DMS53 treated with DMSO at 0.1 percent for 48 hours (cell line): Measurements from ENCODE around the gene KASH5.

Experiments
- DNase-seq: peaks from one replicate; lab custom pipeline; 2025; ENCODE audit not compliant: unreplicated experiment; lab: John Stamatoyannopoulos, UW

Gene KASH5

DNA sequence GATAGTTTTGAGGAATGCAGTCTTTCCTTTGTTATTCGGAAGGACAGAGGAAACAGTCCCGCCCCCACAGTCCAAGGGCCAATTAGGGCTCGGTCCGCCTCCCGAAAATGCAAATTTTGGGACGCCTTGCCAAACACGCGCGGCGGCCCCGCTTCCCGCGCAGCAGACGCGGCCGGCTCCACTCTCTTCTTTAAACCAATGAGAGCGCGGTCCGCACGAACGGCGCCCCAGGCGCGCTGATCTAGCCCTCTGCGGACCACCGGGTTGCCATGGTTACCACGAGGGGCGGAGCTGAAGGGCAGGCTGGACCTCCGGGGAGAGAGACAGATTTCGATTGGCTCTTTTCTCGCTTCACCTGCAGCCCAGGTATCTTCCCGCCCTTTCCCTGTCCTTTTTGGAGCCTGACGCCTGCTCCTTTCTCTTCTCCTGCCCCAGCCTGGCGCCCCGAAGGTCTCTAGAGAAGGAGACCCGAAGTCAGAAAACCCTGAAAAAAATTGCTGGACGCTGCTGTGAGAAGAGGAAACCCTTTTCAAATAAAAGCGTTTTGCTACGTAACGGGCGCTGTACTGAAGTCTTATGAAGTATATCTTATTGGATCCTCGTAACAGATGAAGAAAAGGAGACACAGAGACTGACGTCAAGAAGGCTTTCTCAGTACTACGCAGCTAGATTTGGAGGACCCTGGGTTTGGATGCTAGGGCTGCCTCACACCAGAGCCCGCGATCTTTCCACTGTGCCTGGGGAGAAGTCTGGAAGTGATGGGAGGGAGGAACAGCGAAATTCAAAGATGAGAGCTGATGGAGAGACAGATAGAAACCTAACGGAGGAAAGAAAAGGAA lies 33.2 kb downstream of the KASH5 start:
- DNase-seq, result no peak

DNA sequence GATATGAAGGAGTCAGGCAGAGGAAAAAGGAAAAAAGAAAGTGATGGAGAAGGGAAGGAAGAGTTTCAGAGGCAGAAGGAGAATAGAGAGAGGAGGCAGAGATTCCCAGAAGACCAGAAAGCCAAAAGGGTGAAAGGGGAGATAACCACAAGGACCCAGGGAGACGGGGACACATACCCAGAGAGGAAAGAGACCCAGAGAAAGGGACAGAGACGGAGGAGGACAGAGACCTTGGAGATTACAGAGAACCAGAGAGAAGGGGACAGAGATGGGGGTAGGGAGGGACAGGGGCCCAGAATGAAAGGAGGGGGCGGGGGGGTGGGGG lies 33.8 kb downstream of the KASH5 start:
- no peak for DNase-seq

DNA sequence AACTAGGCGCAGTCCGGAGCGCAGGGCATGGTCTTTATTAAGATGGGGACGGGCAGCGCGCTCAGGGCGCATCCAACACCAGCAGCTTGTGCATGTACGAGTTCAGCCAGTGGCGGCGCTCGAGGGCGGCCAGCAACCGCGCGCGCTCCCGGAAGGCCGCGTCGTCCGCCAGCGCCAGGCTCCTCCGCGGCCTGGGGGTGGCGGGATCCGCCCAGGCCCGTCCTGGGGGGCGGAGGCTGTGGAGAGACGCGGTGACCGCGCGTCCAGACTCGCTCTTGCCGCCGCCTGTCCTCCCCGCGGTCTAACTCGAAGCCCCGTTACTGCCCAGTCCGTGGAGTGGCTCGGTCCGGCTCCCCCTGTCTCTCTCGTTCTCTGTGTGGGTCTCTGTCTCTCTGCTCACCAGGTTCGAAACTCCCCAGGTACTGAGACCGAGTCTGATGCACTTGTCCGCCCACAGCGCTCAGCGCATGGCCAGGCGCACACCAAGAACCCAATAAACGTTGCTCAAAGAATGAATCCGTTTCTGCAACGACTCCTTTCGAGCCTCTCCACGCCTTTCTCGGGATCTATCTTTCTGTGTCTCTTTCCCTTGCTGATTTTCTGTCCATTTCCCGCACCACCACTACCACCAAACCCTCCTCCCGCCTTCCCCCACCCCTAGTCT lies 34.5 kb downstream of the KASH5 start:
- DNase-seq, result no peak

DNA sequence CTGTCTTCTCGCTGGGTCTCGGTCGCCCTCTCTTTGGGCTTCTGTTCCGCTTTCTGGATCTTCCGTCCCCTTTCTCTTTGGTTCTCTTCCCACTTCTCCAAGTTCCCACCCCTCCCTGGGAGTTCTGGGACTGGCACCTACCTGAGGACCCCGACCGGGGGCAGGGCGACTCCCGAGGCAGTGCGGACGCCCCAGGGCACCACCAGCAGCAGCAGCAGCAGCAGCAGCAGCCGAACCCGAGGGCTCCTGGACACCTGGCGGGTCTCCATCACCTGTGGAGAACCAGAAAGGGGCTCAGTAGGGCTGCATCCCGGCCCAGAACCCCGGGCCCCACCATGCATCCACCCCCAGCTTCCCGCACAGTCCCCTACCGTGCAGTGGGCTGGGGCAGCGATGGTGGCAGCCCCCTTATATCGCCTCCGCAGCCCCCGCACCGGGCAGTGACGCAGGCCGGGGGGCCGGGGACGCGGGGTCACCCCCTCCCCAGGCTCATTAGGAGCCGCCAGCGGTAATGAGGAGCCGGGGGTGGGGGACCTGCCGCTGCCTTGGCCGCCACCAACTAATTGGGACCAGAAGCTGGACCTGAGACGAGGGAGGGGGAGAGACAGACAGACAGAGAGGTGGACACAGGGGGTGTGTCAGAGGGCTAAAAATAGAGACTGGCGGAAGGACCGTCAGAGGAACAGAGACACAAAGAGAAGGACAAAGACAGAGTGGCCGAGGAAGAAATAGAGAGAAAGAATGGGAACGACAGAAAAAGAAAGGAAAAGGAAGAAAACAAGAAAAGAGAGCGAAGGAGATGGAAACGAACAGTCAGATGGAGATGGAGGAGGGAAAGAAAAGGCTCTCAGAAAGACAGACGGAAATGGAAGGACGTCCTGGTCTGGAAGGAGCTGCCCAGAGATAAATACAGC lies 35.3 kb downstream of the KASH5 start, which contains the start of gene PTH2:
Gene PTH2 (minus strand): TSS at position 371 of the 914 bp plus-strand sequence. CDS start 102 bp downstream, at position 269.
- no peak for DNase-seq

DNA sequence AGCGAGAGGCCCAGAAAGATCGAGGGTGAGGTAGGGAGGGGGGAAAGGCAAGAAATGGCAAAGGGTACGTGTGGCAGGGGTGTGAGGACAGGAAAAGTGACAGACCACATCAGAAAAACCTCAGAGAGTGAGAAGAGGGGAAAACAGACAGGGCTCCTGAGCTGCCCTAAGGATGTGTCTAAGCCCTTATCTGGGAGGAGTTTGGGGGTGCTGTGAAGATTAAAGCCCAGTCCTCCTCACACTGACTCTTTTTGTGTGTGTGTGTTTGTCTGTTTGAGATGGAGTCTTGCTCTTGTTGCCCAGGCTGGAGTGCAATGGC lies 35.9 kb downstream of the KASH5 start:
- DNase-seq, result no peak

DNA sequence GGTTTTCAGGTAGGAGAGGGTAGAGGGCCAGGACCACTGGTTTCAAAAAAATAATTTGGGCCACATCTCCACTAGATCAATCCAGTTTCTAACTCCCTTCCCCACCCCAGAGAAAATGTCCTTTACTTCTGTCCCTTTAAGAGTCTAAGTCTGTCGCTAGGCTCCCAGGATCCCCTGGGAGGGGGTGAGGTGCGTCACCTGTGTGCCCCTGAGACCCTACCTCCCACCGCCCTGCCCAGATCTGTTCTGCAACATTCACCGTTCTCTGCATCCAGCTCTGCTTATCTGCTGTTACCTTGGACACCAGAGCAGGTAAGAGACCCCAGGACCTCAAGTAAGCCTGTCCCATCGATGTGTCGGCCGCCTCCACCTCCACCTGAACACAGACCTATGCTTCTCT lies 37.1 kb downstream of the KASH5 start, which contains the start of gene GFY:
Gene GFY (plus strand): TSS at position 211 of the 400 bp plus-strand sequence. CDS start 1,043 bp downstream, outside the sequence.
- DNase-seq, result no peak

DNA sequence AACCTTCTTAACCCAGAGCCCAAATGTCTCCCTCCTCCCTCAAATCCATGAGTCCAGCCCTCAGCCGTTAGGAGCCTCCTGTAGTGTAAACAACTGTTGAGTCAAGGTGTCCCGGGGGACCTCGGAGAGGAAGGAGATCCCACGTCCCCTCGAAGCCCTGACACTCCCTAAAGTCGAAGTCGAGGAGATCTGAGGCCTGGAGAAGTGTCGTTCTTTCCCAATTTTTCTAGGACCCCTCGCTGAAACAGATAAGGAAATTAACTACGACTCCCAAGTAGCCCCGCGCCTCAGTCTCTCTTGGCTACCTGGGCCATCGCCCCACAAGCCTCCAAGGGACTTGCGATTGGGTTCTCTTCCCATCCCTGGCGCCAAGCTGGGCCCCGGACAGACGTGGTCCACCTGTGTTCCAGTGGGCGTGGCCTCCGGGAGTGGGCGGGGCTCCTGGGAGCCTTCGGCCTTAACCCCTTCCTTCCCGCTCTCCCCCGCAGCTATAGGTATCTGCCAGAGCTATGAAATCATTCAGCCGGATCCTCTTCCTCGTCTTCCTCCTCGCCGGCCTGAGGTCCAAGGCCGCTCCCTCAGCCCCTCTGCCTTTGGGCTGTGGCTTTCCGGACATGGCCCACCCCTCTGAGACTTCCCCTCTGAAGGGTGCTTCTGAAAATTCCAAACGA lies 38.0 kb downstream of the KASH5 start:
- no peak for DNase-seq

DNA sequence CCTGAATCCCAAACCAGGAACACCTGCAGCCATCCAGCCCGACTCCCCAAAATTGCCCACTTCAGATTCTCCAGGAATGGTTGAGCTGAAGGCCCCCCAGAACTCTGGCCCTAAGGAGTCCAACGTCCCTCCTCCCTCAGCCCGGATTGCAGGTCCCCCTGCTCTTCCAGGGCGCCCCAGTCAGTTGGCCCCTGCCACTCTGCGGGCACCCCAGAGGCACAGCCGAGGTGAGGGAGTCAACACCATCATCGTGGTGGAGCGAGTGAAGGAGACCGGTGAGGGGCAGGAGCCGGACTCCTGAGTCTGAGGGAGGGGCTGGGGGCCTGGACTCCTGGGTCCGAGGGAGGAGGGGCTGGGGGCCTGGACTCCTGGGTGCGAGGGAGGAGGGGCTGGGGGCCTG lies 39.3 kb downstream of the KASH5 start:
- no peak for DNase-seq

DNA sequence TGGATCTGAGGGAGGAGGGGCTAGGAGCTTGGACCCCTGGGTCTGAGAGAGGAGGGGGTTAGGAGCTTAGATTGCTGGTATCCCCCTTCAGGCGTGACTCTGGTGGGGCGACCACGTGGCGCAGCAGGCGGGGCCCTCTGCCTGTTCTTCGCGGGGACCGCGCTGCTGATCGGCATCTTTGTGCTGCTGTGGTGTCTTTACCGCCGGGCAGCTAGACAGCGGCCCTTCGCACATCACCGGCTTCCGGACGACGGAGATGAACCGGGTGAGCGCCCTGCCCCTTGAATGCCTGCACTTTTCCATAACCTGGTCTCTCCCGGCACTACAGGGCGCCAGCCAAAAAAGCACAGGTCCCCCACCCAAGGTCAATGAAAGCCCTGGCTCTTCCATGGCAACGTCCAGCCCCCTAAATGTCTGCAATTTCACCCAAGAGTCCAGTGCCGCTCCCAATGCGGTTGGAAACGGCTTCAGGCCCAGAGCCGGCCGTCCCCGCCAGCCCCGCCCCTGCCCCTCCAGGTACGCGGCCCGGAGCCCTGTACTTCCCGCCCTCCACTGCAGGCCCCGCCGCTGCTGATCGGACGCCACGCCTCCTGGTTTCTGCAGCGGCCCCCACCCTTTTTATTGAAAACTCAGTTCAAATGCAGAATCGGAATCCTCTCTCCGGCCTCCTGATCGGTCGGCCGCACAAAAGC lies 40.0 kb downstream of the KASH5 start:
- DNase-seq, result no peak

DNA sequence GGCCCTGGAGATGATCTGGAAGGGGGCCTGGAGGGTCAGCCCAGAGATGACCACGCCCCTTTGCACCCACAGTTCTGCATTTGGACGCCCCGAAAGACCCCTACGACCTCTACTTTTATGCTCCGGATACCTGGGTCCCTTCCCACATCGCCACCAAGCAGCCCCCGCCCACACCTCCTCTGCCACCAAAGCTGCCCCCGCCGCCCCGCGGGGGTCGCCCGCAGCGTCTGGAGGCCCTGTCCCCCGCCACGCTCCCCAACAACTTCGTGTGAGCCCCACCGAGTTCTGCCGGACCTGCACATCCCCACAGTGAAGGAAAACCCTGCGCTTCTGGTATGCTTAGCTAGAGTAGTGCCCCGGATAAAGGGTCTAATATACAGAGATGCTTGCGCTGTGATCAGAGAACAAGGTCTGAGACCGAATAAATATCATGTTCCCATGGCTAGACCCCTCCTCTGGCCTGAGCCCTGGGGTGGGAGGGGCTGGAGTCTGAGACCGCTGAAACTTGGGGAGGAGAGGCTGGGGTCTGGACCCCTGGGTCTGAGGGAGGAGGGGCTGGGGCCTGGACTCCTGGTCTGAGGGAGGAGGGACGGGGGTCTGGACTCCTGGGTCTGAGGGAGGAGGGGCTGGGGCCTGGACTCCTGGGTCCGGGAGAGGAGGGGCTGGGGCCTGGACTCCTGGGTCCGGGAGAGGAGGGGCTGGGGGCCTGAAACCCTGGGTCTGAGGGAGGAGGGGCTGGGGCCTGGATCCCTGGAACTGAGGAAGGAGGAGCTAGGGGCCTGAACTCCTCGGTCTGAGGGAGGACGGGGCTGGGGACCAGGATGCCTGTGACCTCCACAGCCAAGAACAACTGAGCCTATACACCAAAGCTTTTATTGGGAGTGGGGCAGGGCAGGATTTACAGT lies 40.8 kb downstream of the KASH5 start:
- no peak for DNase-seq

DNA sequence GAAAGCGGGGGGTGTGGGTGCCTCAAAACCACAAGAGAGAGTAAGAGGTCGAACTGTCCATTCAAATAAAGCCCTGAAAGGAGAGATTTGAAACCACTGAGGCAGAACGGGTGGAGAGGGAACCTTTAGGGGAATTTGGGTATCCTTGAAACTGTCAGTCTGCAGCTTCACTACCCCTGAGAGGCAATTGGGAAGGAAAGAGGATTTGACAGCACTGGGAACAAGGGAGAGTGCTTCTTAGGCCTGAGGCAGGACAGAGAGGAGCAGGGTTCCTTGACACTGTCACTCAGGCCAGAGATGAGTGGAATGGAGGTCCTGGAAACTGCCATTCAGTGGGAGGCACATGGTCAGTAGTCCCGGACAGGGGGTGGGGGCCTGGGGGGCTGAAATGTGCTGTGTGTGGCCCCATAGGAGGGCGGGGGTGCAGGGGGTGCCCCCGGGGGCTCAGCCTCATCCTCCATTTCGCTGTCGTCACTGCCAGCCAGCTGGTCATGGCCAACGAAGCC lies 42.2 kb downstream of the KASH5 start:
- no peak for DNase-seq

DNA sequence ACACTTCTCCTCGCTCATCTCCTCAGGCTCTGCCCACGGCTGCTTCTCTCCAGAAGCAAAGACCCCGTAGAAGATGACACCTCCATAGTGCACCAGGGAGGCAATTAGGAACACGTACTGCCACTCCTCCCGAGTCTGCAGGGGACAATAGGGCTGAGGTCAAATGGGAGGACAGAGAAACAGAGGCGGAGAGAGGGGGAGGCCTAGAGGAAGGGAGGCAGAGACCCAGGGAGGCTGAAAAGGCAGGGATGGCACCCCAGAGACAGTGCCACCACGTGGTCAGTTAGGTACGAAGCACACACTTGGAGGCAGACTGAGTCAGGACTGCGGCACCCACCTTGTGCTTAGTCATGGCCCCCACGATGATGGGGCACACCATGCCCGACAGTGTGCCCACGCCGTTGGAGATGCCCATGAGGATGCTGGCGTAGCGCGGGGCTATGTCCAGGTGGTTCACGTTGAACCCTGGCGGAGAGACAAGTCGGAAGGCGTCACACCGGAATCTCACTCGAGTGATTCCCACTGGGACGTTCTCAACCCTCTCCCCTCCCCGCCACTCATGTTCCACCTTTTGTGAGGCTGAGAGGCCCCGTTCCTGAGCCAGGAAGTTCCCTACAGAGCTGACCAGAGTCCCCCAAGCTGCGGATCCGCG lies 42.8 kb downstream of the KASH5 start:
- no peak for DNase-seq

DNA sequence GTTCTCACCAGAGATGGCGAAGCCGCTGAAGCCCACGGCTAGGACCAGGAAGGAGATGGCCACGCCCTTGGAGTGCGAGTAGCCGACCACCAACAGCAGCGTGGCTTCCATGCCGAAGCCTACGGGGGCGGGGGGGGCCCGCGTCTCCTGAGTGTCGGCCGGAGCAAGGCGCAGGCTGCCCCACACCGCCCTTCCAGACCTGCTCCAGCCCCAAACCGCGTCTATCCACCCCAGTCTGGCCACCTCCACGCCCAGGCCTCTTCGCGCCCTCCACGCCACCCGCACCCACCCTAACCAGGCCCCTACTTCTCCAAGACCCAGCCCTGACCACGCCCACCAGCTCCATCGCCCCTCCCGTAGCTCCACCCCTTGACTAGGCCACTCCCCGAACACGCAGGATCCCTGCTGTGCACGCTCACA lies 43.3 kb downstream of the KASH5 start:
- no peak for DNase-seq

DNA sequence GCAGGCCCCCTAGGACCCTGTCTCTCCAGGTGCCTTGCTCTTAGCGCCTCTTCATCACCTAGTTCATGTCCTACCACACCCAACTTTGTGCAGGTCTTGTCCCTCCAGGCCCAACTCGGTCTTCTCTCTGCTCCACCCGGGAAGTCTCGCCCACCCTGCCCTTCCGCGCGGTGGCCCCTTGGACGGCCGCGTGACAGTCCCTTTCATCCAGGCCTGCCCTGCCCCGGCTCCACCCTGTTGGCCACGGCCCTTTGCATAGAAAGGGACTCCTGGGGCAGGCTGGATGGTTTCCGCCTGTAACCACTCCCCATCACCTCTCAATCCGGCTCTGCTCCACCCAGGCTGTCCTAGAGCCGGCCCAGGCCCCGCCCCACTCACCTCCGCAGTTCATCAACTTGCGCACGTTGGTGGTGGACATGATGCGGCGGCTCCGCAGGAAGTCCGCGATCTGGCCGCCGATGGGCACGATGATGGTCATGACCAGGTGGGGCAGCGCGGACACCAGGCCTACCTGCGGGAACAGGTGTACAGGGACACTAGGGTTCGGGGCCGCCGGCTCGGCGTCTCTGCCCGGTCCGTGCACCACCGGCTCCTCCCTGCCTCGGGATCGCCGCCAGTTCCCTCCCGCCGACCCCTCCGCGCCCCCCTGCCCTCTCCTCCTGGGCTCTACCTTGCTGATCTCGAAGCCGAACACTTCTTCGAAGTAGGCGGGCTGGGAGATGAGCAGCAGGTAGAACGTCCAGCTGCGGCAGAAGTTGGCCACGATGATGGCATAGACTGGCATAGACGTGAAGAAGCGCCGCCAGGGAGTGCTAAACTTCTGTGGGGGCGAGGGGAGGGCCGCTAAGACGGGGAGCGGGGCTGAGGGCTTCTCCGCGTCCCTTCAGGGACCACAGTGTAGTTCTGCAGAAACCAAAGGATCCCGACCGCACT lies 44.4 kb downstream of the KASH5 start:
- no peak for DNase-seq

DNA sequence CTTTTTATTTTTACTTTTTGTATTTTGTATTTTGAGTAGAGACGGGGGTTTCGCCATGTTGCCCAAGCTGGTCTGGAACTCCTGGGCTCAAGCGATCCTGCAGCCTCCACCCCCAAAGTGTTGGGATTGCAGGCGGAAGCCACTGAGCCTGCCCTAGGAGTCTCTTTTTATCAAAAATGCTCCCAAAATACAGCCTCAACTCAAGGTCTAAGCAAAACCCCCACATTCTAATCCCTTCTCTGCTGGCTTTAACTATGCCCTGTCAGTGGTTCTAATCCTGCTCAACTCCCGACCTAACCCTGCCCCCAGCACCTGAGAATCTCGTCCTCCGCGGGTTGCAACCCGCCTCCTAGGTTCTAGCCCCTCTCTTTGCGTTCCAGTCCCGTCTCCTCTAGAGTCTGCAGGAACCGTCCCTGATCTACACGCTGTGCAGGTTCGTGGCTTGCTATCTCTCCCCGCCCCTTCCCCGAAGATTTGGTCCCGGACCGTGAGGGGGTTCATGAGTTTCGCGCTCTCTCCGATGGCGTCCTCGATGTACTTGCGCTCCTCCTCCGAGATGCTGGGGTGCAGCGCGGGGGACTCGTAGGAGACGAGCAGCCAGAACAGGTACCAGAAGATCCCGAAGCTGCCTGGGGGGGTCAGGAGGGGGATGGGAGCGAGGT lies 45.3 kb downstream of the KASH5 start:
- DNase-seq, result no peak

DNA sequence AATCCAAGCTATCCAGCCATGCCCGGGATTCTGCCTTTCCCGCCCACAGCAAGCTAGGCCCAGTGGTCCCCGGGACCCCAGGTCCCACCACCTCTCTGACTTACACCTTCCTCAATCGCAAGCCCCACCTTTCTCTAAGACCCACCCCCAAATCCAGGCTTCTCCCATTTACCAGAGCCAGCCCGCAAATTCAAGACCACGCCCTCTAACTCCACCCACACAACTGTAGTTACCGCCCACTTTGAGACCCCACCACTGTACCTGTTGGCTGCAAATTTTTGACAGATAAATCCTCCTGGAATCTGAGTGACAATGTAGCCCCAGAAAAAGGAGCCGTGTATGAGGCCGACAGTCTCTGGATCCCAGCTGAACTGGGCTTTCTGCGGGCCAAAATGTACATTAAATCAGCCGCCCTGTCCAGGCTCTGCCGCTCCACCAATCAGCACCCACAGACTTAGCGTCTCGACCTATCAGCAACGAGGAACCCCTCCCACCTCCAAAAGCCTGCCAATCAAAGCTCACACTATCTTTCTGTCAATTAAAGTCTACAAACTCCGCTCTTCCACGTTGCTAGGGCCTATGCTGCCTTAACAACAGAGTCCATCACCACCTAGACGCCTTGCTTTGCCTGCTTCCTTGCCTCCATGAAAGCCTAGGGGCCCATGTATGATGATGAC lies 47.0 kb downstream of the KASH5 start:
- no peak for DNase-seq

DNA sequence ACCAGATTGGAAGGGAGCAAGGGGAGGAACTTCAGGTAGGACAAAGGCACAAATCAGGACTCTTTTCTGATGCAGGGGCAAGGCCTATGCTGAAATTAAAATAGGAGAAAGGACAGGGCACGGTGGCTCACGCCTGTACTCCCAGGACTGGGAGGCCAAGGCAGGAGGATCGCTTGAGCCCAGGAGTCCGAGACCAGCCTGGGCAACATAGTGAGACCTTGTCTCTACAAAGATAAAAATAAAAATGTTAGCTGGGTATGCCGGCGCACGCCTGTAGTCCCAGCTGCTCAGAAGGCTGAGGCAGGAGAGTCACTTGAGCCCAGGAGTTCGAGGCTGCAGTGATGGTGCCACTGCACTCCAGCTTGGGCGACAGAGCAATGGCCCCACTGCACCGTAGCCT lies 47.6 kb downstream of the KASH5 start:
- no peak for DNase-seq
